H1 (cell line): ENCODE results near the gene IL19.
"Not testable (repeated sequence)": the region's sequence is repeated elsewhere in the genome, so short reads cannot be mapped to it uniquely, and the experiment has no call there.

ENCODE experiments used
- FOSL1 ChIP-seq: IDR thresholded peaks from 2 replicates; pipeline ENCODE4 v1.6.1; 2011; ENCODE audit warnings: mild to moderate bottlenecking, low read depth, low read length, moderate library complexity; ENCODE audit not compliant: insufficient read depth
- POLR2A ChIP-seq, 2 experiments: IDR thresholded peaks; 1 replicate in 1 of 2; 2 replicates in 1 of 2; pipeline ENCODE4 v1.6.1; 2011; ENCODE audit warnings: low read depth in 2 of 2, low read length in 2 of 2, mild to moderate bottlenecking in 2 of 2; ENCODE audit errors: control extremely low read depth in 1 of 2
- POLR2AphosphoS5 ChIP-seq: IDR thresholded peaks from 2 replicates; pipeline ENCODE4 v1.6.1; 2011; ENCODE audit warnings: low read depth, low read length
- RBBP5 ChIP-seq: IDR thresholded peaks from 2 replicates; pipeline ENCODE4 v1.7.1; 2012; ENCODE audit warnings: low read depth, mild to moderate bottlenecking, inconsistent platforms, low read length, moderate library complexity, borderline replicate concordance
- RXRA ChIP-seq: IDR thresholded peaks from 2 replicates; pipeline ENCODE4 v1.6.1; 2011; ENCODE audit warnings: low read depth, mild to moderate bottlenecking, low read length, moderate library complexity; ENCODE audit not compliant: insufficient read depth
- TAF1 ChIP-seq: IDR thresholded peaks from 2 replicates; pipeline ENCODE4 v1.6.1; 2011; ENCODE audit warnings: mild to moderate bottlenecking, low read depth, low read length
- TF ChIP-seq, protein P1 (sequence below), 3 experiments: IDR thresholded peaks; 1 replicate in 2 of 3; 2 replicates in 1 of 3; pipeline versions ENCODE4 v1.5.1 to v1.6.1; 2011; ENCODE audit warnings: low read length in 3 of 3, mild to moderate bottlenecking in 3 of 3, inconsistent platforms in 2 of 3, low read depth in 1 of 3, moderate library complexity in 1 of 3; ENCODE audit not compliant: insufficient read depth in 1 of 3; ENCODE audit errors: control extremely low read depth in 1 of 3

DNA sequence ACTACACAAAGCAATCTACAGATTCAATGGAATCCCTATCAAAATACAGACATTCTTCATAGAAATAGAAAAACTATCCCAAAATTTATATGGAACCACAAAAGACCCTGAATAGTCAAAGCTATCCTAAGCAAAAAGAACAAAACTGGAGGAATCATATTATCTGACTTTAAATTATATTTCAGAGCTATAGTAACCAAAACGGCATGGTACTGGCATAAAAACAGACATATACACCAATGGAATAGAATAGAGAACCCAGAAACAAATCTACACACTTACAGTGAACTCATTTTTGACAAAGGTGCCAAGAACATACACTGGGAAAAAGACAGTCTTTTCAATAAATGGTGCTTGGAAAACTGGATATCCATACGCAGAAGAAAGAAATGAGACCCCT is 82.1 kb downstream of the IL19 start:
- not testable (repeated sequence) for TF ChIP-seq RBBP5; FOSL1; TAF1; POLR2A (IDR thresholded peaks at IDR 0.05; ENCODE audit: control extremely low read depth in 1 of 2, low read depth in 2 of 2, low read length in 2 of 2); RXRA; POLR2AphosphoS5
- TF ChIP-seq, protein P1, sequence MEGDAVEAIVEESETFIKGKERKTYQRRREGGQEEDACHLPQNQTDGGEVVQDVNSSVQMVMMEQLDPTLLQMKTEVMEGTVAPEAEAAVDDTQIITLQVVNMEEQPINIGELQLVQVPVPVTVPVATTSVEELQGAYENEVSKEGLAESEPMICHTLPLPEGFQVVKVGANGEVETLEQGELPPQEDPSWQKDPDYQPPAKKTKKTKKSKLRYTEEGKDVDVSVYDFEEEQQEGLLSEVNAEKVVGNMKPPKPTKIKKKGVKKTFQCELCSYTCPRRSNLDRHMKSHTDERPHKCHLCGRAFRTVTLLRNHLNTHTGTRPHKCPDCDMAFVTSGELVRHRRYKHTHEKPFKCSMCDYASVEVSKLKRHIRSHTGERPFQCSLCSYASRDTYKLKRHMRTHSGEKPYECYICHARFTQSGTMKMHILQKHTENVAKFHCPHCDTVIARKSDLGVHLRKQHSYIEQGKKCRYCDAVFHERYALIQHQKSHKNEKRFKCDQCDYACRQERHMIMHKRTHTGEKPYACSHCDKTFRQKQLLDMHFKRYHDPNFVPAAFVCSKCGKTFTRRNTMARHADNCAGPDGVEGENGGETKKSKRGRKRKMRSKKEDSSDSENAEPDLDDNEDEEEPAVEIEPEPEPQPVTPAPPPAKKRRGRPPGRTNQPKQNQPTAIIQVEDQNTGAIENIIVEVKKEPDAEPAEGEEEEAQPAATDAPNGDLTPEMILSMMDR (IDR thresholded peaks at IDR 0.05; ENCODE audit: control extremely low read depth in 1 of 3, insufficient read depth in 1 of 3, low read depth in 1 of 3, low read length in 3 of 3) = not testable (repeated sequence)
